Kidney (tissue), 14 donors: Measurements from ENCODE around the gene MED9. TPM values are rescaled to one million over a fixed set of nuclear protein-coding genes. Genes with fewer than 3 reads are reported as not detected.

Source experiments
- DNase-seq, 5 donors: peaks; one replicate each; pipeline ENCODE4 v3.0.0-alpha.2; 2013 to 2020
- FAIRE-seq: peaks from 2 replicates; lab custom pipeline; 2012; peaks lifted over from hg19 to GRCh38; lab: Jason Lieb, UNC
- H3K27ac ChIP-seq, 2 donors: one replicate each; pipeline ENCODE4 v1.7.0; 2013; ENCODE audit warnings: low read depth in 2 of 2, low read length in 2 of 2, inconsistent platforms in 1 of 2
- H3K27me3 ChIP-seq: one replicate; pipeline ENCODE4 v1.7.1; 2013; ENCODE audit warnings: low read length, inconsistent platforms; ENCODE audit not compliant: control insufficient read depth, insufficient read depth
- H3K36me3 ChIP-seq, 3 donors: one replicate each; pipeline versions ENCODE4 v1.7.0 to v1.7.1; 2013; ENCODE audit warnings: low read length in 3 of 3, control low read depth in 1 of 3, inconsistent platforms in 1 of 3; ENCODE audit not compliant: insufficient read depth in 3 of 3, control insufficient read depth in 2 of 3
- H3K4me1 ChIP-seq, 3 donors: one replicate each; pipeline versions ENCODE4 v1.7.0 to v1.7.1; 2013; ENCODE audit warnings: low read length in 3 of 3, inconsistent platforms in 1 of 3, low read depth in 1 of 3; ENCODE audit not compliant: control insufficient read depth in 2 of 3, insufficient read depth in 2 of 3
- H3K4me3 ChIP-seq, 3 donors: one replicate each; pipeline versions ENCODE4 v1.7.0 to v1.8.1; 2013; ENCODE audit warnings: low read length in 3 of 3, control low read depth in 1 of 3, inconsistent platforms in 1 of 3
- H3K9ac ChIP-seq, 3 donors: one replicate each; pipeline versions ENCODE4 v1.7.0 to v1.7.1; 2013; ENCODE audit warnings: low read length in 3 of 3, control low read depth in 1 of 3, inconsistent platforms in 1 of 3
- H3K9me3 ChIP-seq, 3 donors: one replicate each; pipeline versions ENCODE4 v1.7.0 to v1.7.1; 2013; ENCODE audit warnings: low read length in 3 of 3, control low read depth in 1 of 3, inconsistent platforms in 1 of 3; ENCODE audit not compliant: control insufficient read depth in 2 of 3, insufficient read depth in 1 of 3
- intact Hi-C: fragments of 100-400 bp; cut with DNase I; formaldehyde crosslinking; loops from one replicate; pipeline ENCODE4 v1.11.1; 2022
- polyA plus RNA-seq: library from polyadenylated mRNA; stranded (reverse); fragments of 350-450 nt; fragmentation: Illumina TruSeq; extraction: RNeasy Lipid Tissue Mini Kit (QIAGEN cat#74804); gene quantifications from one replicate; pipeline ENCODE4 v1.2.3, GENCODE V29; 2014; ENCODE audit warnings: low read depth, low replicate concordance; ENCODE audit not compliant: insufficient read depth
- total RNA-seq: library from RNA; stranded (reverse); fragmentation: NEBNext Ultra II Directional; extraction: Animal tissue kit (Norgen Biotek cat#: 25700); gene quantifications from one replicate; pipeline ENCODE4 v1.2.1, GENCODE V29; 2021
- TF ChIP-seq, protein P1 (sequence below): IDR thresholded peaks from 3 replicates; pipeline ENCODE4 v1.5.1; 2012; ENCODE audit warnings: mild to moderate bottlenecking, moderate library complexity, borderline replicate concordance; ENCODE audit not compliant: insufficient read depth; ENCODE audit errors: extremely low read depth
- donor health status: control.
- donor health status: control.
- donor health status: control.
- donor health status: control.
- donor health status: control.
- donor health status: DM: yes; HTN: yes; CAD: no.
- donor health status: Normal renal cell carcinoma (clear cell type).

Gene MED9
- total and polyA plus RNA-seq, 2 donors from 2014 or later: 20.8 to 24.5 TPM

DNA sequence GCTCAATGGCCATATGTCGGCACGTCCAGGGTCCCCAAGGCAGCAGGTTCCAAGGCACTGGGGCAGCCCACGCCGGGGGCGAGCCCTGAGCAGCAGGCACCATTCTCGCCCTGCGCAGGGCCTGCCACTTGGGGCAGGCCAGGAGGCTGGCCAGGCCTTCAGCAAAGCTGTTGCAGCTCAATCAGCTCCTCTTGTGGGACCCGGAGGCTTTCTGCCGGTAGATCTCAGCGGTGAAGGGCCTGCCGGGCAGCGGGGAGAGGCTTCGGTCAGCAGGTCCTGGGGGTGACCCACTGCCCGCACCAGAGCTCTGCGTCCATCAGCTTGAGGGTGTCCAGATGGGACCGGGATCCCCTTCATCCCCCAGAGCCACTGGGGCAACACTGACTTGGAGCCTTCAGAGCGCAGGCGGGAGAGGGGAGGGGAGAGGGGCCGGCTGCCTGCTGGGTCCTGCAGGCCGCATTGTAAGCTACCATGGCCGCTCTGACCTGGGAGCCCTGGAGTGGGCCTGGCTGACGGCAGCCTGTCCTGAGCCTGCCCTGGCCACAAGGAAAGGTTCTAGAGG is 28.9 kb downstream of the MED9 start:
- Histone ChIP-seq H3K4me3 (no peak overlapping the region), H3K9me3 (no peaks in the 10 kb centered on the region), H3K4me1 (no peaks in the 10 kb centered on the region), H3K27ac (no peak overlapping the region), H3K27me3 (no peaks in the 10 kb centered on the region), H3K36me3 (no peaks in the 10 kb centered on the region), H3K9ac (no peak overlapping the region)
- TF ChIP-seq, protein P1, sequence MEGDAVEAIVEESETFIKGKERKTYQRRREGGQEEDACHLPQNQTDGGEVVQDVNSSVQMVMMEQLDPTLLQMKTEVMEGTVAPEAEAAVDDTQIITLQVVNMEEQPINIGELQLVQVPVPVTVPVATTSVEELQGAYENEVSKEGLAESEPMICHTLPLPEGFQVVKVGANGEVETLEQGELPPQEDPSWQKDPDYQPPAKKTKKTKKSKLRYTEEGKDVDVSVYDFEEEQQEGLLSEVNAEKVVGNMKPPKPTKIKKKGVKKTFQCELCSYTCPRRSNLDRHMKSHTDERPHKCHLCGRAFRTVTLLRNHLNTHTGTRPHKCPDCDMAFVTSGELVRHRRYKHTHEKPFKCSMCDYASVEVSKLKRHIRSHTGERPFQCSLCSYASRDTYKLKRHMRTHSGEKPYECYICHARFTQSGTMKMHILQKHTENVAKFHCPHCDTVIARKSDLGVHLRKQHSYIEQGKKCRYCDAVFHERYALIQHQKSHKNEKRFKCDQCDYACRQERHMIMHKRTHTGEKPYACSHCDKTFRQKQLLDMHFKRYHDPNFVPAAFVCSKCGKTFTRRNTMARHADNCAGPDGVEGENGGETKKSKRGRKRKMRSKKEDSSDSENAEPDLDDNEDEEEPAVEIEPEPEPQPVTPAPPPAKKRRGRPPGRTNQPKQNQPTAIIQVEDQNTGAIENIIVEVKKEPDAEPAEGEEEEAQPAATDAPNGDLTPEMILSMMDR: no peak
- FAIRE-seq: no peak
- intact Hi-C loops: no loop called here
- peak in 1 of 5 donors; percentile 70 for DNase-seq

DNA sequence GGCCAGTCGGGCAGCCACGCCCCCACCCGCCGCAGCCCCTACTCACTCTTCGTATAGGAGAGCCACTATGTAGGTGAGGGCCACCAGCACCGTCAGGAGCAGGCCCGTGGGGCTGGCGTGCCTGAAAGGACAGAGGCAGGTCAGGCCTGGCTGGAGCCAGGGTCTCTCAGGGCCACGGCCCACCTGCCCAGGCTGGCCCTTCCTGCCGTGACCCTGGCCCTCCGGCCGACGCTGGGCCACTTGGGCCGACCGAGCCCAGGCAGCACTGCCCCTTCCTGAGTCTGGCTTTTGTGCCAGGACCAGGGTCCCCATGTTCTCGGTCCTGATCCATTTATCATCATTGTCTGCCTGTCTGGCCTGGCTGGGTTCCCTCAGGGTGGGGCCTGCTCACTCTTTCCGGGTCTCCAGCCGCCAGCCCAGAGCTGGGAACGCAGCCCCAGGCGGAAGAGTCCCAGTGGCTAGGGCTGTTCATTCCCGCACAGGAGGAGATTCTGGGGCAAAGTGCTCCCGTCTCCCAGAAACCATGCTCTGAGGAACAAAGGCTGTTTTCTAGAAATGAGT is 29.5 kb downstream of the MED9 start:
- DNase-seq: peak in 1 of 5 donors; percentile 74
- peak overlapping the region in 1 of 2 donors; percentile 37 for H3K27ac ChIP-seq
- TF ChIP-seq, protein P1: no peak
- no peaks in the 10 kb centered on the region for H3K9me3 ChIP-seq
- no peak overlapping the region for H3K9ac ChIP-seq
- no peaks in the 10 kb centered on the region for H3K4me1 ChIP-seq
- H3K27me3 ChIP-seq: no peaks in the 10 kb centered on the region
- H3K4me3 ChIP-seq: no peak overlapping the region
- no peaks in the 10 kb centered on the region for H3K36me3 ChIP-seq
- FAIRE-seq: no peak
- intact Hi-C loops: no loop called here

GRCh38 chr17:17506893-17507464 is 30.2 kb downstream of the MED9 start:
- Histone ChIP-seq H3K4me3 (no peak overlapping the region), H3K4me1 (no peaks in the 10 kb centered on the region), H3K27ac (peak overlapping the region in 1 of 2 donors; percentile 37), H3K27me3 (no peaks in the 10 kb centered on the region), H3K9ac (no peak overlapping the region), H3K9me3 (no peaks in the 10 kb centered on the region), H3K36me3 (no peaks in the 10 kb centered on the region)
- TF ChIP-seq, protein P1: no peak
- FAIRE-seq: no peak
- intact Hi-C loops: no loop called here
- DNase-seq: peak in 2 of 5 donors; percentile 29 to 72
